ENCODE results near the gene AKIP1. TPM values are rescaled to one million over a fixed set of nuclear protein-coding genes. Genes with fewer than 3 reads are reported as not detected.

Gene AKIP1
- total RNA-seq, 1 experiment from 2014 or later = 28.7 TPM

DNA sequence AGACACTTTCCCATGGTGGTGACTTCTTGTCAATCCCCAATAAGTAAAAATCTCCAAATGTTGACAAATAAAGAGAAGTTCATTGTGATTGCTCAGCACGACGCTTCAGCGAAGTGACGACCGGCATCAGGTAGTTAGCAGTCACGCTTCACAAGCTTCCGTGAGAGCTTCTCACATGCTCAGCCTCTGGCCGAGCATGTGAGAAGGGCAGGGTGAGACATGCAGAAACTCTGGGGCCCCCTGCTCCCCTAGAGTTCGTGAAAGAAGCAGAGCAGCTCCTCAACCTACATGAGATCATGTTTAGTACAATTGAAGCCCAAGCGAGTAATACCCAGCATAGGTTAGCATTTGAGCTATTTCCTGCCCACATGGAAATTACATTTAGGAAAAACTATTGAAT lies 26.2 kb downstream of the AKIP1 start:
- Mint-ChIP-seq H3K4me1 (ENCODE audit: low read depth, unreplicated experiment) (peaks cover 17% of the 10 kb centered on the region), H3K9me3 (ENCODE audit: unreplicated experiment) (no peaks in the 10 kb centered on the region), H3K36me3 (ENCODE audit: insufficient read depth, unreplicated experiment) (no peaks in the 10 kb centered on the region), H3K4me3 (ENCODE audit: unreplicated experiment) (no peak overlapping the region), H3K27ac (ENCODE audit: unreplicated experiment) (no peak overlapping the region), H3K27me3 (ENCODE audit: insufficient read depth, unreplicated experiment) (no peaks in the 10 kb centered on the region)
- Histone ChIP-seq H3K4me3 (ENCODE audit: low read depth, low read length) (no peak overlapping the region), H3K4me1 (peaks cover 22% of the 10 kb centered on the region), H3K36me3 (ENCODE audit: control insufficient read depth, insufficient read depth, low read length) (no peaks in the 10 kb centered on the region), H3K9me3 (peaks cover 4% of the 10 kb centered on the region; the same call in 1 of the 2 replicates), H3K27me3 (replicated peaks; ENCODE audit: control insufficient read depth, insufficient read depth, low read length) (no peaks in the 10 kb centered on the region; the same call in 1 of the 2 replicates)
- ChIA-PET POLR2A (no interaction called here), CTCF (interaction anchor here (1.1 kb wide), 1 partner anchor 22 kb away, joined by 4 read pairs; no protein-coding TSS in a partner anchor)
- no TSS peak for BruUV-seq (replicated peaks)
- no peak for DNase-seq
- intact Hi-C loops (cut with micrococcal nuclease; ENCODE audit: unreplicated experiment) = no loop called here
- TF ChIP-seq, protein P1, sequence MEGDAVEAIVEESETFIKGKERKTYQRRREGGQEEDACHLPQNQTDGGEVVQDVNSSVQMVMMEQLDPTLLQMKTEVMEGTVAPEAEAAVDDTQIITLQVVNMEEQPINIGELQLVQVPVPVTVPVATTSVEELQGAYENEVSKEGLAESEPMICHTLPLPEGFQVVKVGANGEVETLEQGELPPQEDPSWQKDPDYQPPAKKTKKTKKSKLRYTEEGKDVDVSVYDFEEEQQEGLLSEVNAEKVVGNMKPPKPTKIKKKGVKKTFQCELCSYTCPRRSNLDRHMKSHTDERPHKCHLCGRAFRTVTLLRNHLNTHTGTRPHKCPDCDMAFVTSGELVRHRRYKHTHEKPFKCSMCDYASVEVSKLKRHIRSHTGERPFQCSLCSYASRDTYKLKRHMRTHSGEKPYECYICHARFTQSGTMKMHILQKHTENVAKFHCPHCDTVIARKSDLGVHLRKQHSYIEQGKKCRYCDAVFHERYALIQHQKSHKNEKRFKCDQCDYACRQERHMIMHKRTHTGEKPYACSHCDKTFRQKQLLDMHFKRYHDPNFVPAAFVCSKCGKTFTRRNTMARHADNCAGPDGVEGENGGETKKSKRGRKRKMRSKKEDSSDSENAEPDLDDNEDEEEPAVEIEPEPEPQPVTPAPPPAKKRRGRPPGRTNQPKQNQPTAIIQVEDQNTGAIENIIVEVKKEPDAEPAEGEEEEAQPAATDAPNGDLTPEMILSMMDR (IDR thresholded peaks at IDR 0.05; ENCODE audit: insufficient read depth in 1 of 2, low read depth in 1 of 2, low read length in 1 of 2, severe bottlenecking in 1 of 2, unreplicated experiment in 1 of 2) = no peak

DNA sequence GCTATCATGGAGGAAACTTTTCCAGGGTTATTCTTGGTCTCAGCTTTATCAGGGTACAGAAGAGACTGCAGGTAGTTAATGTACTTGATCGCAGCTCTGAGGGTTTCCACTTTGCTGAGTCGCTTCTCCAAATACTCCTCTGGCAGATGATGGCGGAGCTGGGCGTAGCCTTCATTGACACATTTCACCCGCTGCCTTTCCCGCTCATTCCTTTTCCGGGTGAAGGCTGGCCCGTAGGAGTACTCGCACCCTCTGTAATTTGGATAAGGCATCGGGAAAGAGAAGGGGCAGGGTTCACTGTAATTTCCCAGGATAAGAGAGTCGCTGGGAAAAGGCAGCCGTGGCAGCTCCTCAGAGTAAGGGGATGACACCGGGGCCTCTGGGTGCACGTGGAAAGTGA lies 26.7 kb downstream of the AKIP1 start:
- Histone ChIP-seq H3K27me3 (replicated peaks; ENCODE audit: control insufficient read depth, insufficient read depth, low read length) (no peaks in the 10 kb centered on the region; the same call in 1 of the 2 replicates), H3K4me3 (ENCODE audit: low read depth, low read length) (no peak overlapping the region), H3K36me3 (ENCODE audit: control insufficient read depth, insufficient read depth, low read length) (no peaks in the 10 kb centered on the region), H3K4me1 (peaks cover 22% of the 10 kb centered on the region), H3K9me3 (peaks cover 4% of the 10 kb centered on the region; the same call in 1 of the 2 replicates)
- intact Hi-C loops (cut with micrococcal nuclease; ENCODE audit: unreplicated experiment) = no loop called here
- peaks cover 17% of the 10 kb centered on the region for H3K4me1 Mint-ChIP-seq (ENCODE audit: low read depth, unreplicated experiment)
- no peak overlapping the region for H3K4me3 Mint-ChIP-seq (ENCODE audit: unreplicated experiment)
- H3K27me3 Mint-ChIP-seq (ENCODE audit: insufficient read depth, unreplicated experiment) = no peaks in the 10 kb centered on the region
- ChIA-PET POLR2A (no interaction called here), CTCF (interaction anchor here (1.1 kb wide), 1 partner anchor 22 kb away, joined by 4 read pairs; no protein-coding TSS in a partner anchor)
- no peak overlapping the region for H3K27ac Mint-ChIP-seq (ENCODE audit: unreplicated experiment)
- H3K36me3 Mint-ChIP-seq (ENCODE audit: insufficient read depth, unreplicated experiment) = no peaks in the 10 kb centered on the region
- no peaks in the 10 kb centered on the region for H3K9me3 Mint-ChIP-seq (ENCODE audit: unreplicated experiment)
- TF ChIP-seq, protein P1 (IDR thresholded peaks at IDR 0.05; ENCODE audit: insufficient read depth in 1 of 2, low read depth in 1 of 2, low read length in 1 of 2, severe bottlenecking in 1 of 2, unreplicated experiment in 1 of 2) = no peak
- no TSS peak for BruUV-seq (replicated peaks)
- DNase-seq = no peak

DNA sequence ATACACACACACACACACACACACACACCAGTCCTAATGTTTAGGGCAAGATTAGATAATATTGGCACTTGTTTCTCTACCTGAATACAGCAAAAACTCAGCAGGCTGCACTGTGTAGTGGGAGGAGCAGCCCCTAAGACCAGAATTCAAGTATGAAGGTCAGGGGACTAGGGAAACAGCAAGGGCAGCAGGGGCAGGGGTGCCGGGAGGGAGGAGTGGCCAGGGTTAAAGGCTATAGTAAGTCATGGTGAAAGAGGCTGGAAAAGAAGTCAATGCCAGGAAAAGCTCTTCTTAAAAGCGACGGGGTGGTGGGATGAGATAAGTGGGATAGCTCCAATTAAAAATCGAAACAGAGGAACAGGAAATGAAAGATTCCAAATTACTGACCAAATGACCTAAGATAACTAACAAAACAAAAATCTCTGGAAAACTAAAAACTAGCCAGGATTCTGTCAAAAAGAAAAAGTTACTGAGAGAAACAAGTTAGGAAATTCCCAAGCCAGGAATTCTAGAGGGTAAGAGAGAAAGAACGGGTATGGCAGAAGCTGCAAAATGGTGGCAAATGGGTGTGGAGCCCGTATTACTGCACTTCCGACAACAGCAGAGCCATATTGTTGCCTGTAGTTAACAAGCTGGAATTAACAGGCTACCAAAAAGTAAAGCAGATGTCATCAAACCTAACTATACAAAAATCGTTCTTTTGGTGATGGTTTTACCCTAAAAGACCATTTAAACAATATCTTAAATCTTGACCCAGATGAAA lies 30.5 kb downstream of the AKIP1 start:
- Mint-ChIP-seq H3K27me3 (ENCODE audit: insufficient read depth, unreplicated experiment) (no peaks in the 10 kb centered on the region), H3K9me3 (ENCODE audit: unreplicated experiment) (no peaks in the 10 kb centered on the region), H3K4me3 (ENCODE audit: unreplicated experiment) (no peak overlapping the region), H3K27ac (ENCODE audit: unreplicated experiment) (no peak overlapping the region), H3K4me1 (ENCODE audit: low read depth, unreplicated experiment) (peaks cover 7% of the 10 kb centered on the region), H3K36me3 (ENCODE audit: insufficient read depth, unreplicated experiment) (no peaks in the 10 kb centered on the region)
- no peak overlapping the region for H3K4me3 ChIP-seq (ENCODE audit: low read depth, low read length)
- no peaks in the 10 kb centered on the region for H3K4me1 ChIP-seq
- POLR2A ChIA-PET = interaction anchor here (0.5 kb wide), 1 partner anchor 71 kb away, joined by 4 read pairs; no protein-coding TSS in a partner anchor
- no peaks in the 10 kb centered on the region for H3K36me3 ChIP-seq (ENCODE audit: control insufficient read depth, insufficient read depth, low read length)
- BruUV-seq (replicated peaks) = no TSS peak
- TF ChIP-seq, protein P1 (IDR thresholded peaks at IDR 0.05; ENCODE audit: insufficient read depth in 1 of 2, low read depth in 1 of 2, low read length in 1 of 2, severe bottlenecking in 1 of 2, unreplicated experiment in 1 of 2) = no peak
- DNase-seq = no peak
- intact Hi-C loops (cut with micrococcal nuclease; ENCODE audit: unreplicated experiment) = no loop called here
- H3K27me3 ChIP-seq (replicated peaks; ENCODE audit: control insufficient read depth, insufficient read depth, low read length) = no peaks in the 10 kb centered on the region; the same call in 1 of the 2 replicates
- CTCF ChIA-PET = interaction anchor here (1.2 kb wide), 1 partner anchor 18 kb away, joined by 3 read pairs; no protein-coding TSS in a partner anchor
- peaks cover 4% of the 10 kb centered on the region; the same call in 1 of the 2 replicates for H3K9me3 ChIP-seq
